Stimulated activated CD4-positive, alpha-beta T cell treated with anti-CD3 and anti-CD28 coated beads, Interleukin-15, amount 100 ng/mL, for 1 hour (primary cell): Measurements from ENCODE around the gene PAMR1.

Experiments
- DNase-seq, 2 donors: peaks; one replicate each; pipeline ENCODE4 v3.0.0-alpha.2; 2020; ENCODE audit warnings: low read depth in 1 of 2, low spot score in 1 of 2

Gene PAMR1

GRCh38 chr11:35458846-35459245 is 66.6 kb downstream of the PAMR1 start:
- DNase-seq = no peak

DNA sequence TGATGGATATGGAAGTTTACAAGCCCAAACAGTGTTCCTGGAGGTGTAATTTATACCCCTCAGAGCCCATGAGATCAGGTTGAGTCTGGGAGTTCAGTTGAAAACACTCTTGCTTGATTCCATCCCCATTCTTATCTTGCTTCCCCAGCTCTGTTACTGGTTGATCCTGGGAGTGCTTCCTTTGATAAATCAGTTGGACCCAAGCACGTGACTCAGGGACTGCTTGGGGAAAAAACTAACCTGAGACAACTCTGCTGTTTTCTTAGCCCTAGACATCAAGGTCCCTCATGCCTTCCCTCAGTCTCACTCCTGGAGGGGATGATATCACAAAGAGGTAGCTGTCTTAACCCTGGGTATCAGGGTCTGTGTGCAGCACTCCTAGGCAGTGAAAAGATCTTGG is 71.1 kb downstream of the PAMR1 start:
- DNase-seq = no peak

DNA sequence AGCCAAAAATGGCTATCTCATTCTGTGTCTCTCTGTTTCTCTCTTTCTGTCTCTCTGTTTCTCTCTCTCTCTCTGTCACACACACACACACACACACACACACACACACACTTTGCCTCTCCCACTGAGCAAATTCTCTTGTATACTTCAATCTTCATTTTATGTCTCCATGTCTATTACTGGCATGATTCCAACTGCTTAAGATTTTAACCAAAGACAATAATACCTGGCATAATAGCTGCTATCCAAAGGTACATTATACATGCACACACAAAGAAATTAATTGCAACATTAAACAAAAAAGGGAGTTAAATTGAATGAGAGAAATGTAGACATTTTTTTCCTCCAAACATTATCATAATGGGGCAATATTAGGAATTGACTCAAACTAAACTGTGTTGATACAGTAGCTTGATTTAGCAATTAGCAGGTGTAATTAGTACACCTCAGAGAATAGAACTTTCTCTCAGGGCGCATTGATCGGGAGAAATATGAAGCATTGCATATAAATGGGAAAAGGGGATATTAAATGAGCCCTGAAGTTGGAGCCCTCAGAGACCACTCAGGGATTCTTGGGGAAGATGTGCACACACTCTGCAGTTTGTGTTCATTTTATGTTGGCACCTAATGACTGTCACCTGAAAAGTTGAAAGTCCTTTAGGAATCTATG is 88.7 kb downstream of the PAMR1 start:
- no peak for DNase-seq

GRCh38 chr11:35433588-35433987 is 91.8 kb downstream of the PAMR1 start:
- DNase-seq = no peak

- DNase-seq = no peak
Measured at GRCh38 chr11:35432464-35432863, 93.0 kb downstream of the PAMR1 start.

DNA sequence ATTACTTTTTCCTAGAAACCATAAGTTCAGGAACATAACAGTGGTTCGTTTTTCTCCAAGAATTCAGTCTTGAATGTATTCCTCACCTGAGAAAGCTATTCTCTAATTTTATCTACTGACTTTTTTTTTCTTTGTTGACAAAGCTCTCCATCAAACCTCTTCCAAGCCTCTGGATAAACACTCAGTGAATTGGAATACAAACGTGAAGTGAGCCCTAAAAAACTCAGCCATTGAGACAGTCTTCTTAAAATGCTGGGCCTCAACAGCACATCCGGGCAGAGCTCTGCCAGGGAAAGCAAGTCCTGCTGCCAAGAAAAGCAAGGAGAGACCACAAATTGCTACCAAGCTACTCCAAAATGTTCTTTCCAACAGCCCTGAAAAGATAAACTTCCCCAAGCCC is 98.3 kb downstream of the PAMR1 start:
- no peak for DNase-seq

GRCh38 chr11:35426351-35426750 is 99.1 kb downstream of the PAMR1 start:
- DNase-seq = no peak

DNA sequence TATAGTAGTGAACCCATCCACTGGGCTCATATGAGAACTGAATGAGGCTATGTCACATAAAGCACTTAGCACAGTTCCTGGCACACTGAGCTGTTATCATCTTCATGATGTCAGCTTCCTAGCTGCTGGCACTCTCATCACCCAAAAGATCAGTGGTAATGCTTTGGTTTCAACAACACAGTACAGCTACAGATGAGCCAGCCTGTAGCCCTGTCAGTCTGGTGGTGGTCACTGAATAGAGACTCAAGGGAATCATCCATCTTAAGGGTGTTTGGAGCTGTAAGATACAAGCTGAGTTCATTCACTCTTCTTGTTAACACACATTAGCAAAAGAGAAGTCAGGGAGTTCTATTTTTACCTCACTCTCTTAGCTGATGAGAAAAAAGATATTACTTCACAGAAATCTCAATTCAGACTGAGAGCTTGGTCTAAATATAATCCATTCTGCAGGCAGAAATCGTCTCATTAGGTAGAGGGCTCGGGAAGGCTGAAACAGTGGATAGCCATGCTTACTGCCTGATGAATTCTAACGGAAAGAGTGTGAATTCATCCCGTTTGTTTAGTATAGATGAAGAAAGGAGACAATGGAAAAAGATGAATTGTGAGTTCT is 99.7 kb downstream of the PAMR1 start:
- DNase-seq = no peak

DNA sequence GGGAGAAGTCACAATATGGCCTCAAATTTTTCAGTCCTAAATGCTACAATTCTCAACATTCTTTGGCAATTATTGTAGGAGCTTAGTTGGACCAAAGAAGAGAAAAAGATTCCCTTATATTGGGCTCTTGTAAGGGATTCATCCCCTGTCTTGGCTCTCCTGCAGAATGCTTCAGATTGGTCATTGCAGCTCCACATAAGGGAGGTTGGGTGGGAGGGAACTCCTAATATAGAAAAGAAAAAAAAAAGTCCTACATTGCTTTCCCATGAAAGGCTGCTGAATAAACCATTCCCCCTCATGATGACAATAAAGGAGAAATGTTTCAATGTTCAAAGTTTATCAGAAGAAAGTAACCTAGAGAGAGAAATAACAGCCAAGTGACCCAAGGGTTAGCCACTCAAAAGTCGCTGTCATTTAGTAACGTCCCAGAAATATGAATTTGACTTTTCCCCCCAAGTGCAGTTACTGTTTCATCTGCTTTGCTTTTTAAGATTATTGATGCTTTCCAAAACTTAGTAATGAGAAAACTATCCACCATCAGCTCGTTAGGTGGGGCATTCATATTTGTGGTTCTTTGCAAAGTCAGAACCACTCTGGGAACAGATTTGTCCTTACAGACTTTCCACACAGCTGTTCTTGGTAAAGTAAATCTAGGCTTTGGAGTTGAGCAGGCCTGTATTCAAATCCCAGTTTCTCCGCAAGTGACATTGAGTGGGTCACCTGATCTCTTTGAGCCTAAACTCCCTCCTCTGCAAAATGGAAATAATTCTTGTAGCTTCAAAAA is 101.1 kb downstream of the PAMR1 start:
- DNase-seq = no peak

GRCh38 chr11:35420371-35420770 is 105.0 kb downstream of the PAMR1 start:
- DNase-seq = no peak

- no peak for DNase-seq
Measured at GRCh38 chr11:35419830-35420333, 105.5 kb downstream of the PAMR1 start.

DNA sequence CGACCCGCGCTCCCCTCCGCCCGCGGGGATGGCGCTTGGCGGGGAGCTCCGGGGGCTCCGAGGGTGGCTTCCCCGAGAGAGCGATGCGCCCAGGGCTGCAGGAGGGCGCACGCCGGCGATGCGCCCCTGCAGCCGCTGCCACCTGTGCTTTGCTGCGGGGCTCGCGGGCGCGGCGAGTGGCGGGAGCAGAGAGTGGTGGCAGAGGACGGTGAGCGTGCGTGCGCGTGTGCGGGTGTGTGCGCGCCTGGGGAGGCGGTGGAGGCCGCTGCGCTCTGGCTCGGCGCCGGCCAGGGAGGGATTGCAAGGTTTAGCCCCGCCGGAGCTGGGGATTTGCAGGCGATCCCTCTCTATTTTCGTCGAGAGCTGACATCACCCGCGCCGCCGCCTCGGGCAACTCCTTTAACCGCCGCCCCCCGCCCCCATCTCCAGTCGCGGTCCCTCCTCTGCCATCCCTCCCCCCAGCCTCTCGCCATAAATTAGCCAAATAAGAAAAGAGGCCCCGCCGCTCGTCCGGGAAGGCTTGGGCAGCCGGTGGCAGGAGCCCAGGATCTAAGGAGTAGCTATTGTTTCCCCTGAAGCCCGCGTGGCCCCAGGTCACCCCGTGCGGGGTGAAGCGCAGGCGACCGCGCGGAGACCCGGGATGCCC is 106.1 kb downstream of the PAMR1 start, which contains the start of gene SLC1A2:
SLC1A2 (minus strand) TSS at position 375 of the 646 bp plus-strand sequence. CDS start 592 bp downstream, outside the sequence.
- DNase-seq = no peak

DNA sequence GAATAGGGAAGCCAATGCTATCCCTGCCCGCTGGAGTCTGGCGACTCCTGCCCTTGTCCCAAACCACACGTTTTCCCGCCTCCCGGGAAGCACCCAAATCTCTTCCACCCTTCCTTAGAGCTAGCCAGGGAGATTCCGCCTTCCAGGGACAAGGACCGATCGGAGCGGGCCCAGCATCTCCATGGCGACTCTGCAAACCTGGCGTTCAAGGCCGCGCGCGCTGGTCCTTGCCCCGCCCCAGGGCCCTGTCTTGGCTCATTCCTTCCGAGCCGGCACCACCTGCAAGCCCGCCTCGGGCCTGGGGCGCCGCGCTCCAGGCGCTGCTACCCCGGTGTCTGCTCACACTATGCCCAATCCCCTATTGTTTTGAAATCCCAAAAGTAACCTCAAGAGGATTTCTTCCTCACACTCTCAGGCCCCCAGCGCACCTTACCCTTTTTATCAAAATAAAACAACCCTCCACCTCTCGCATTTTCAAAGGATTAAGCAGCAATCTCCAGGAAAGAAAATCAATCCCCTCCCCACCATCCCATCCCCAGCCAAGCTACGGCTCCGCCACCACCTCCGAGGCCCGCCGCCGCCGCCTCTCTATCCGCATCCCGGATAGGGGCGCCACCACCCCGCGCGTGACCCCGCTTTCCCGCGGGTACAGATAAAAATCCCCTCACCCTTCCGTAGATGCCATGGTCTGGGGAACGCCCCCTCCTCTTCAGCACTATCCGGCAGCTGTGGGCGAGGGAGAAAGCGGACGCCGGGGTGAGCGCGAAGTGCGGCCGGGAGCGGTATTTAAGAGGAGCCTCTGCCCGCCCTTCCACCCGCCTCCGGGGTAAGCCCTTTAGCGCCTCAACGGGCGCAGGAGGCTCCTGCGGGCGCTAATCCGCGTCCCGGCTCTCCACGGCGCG is 106.9 kb downstream of the PAMR1 start:
- no peak for DNase-seq

DNA sequence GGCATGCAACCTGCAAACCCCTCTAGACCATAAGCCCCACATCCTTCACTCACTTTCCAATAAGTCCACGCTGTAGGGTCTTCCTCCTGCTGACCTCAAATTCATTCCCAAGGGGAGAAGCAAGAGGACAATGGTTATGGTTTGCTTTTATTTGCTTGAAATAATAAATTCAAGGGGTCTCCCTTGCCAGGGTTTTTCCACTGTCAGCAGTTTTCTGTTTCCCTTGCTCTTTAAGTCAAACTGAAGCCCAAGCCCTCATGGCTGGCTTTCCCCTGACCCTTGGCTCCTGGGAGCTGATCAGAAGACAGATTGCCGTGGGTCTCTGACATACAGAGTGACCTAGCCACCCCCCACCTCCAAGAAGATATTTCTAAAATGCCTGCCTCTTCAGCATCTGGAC is 109.9 kb downstream of the PAMR1 start:
- DNase-seq = no peak

- DNase-seq = no peak
Measured at GRCh38 chr11:35414776-35415175, 110.6 kb downstream of the PAMR1 start.

DNA sequence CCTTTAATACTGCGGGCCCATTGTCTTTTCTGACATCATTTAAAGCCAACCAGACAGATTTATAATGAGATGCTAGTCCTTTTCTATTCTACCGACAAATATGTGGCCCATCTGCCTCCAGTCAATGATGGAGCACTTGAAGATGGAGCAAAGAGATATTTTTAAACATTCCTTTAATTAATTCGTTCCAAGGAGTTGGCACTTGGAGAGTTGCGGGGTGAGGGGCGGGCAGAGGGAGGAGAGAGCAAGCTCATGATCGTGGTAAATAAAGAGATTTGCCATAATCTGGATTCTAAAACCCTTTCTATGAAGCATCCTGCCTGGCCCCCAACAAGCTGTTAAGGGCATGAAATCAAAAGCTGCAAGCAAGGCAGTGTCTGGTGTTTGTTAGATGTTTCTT is 111.1 kb downstream of the PAMR1 start:
- no peak for DNase-seq

DNA sequence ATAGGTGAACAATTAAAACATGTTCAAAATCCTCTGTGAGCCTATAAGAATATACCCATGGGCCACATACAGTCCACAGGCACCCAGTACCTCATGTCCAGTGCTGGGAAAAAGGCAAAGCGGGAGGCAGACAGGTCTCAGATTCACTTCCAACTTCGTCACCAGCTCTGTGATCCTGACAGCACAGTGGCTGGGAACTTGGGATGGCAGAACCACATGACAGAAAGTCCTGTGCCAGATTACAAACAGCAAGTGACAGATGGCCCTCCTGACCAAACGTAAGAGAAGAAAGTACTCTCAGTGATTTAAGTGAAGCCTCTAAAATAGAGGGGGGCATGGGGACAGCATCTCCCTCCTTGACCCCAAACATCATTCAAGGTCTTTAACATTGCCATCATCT is 111.8 kb downstream of the PAMR1 start:
- DNase-seq = no peak

DNA sequence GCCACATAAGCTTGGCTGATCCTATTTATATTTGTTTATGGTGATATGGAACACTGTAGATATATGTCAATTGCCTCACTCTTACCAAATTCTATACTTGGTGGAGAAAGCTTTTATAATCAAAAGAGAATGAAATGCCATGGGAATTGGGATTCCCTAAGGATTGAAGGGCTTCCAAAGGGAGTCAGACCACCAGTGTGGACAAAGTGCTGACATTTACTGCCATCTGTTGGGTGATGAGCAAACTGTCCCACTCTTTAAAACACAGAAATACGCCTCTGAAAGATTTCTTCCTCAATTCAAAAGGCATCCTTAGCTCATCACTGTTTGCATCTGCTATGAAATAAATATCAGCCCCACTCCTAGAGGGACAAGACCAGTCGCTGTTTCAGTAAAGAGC is 113.1 kb downstream of the PAMR1 start:
- DNase-seq = no peak

DNA sequence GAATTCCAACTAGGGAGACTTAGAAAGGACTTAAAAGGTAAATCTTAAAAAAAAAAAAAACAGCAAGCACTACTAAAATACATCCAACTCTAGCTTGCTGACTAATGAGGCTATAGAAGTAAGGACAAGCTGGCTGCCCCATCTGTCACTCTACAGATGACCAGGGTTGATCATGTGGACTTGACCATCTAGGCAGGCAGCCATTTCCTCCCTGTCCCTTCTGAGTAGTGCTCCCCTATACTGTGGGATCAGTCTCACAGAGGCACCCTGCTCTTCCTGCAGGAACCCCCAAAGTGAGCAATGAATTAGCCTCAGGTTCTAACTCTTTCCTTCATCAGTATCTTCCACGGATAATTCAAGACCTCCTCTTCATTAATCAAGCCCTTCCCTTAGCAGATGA is 118.4 kb downstream of the PAMR1 start:
- DNase-seq = no peak

- no peak for DNase-seq
Measured at GRCh38 chr11:35404388-35404775, 121.0 kb downstream of the PAMR1 start.
